HG03025 (cell line): ENCODE measurements around the gene MYO7A.

Source experiments
- ATAC-seq: cut with Tn5 transposase; IDR thresholded peaks from one replicate; pipeline ENCODE4 v1.9.1; 2021; ENCODE audit warnings: mild to moderate bottlenecking, moderate library complexity; ENCODE audit not compliant: unreplicated experiment, low FRiP score

Gene MYO7A

DNA sequence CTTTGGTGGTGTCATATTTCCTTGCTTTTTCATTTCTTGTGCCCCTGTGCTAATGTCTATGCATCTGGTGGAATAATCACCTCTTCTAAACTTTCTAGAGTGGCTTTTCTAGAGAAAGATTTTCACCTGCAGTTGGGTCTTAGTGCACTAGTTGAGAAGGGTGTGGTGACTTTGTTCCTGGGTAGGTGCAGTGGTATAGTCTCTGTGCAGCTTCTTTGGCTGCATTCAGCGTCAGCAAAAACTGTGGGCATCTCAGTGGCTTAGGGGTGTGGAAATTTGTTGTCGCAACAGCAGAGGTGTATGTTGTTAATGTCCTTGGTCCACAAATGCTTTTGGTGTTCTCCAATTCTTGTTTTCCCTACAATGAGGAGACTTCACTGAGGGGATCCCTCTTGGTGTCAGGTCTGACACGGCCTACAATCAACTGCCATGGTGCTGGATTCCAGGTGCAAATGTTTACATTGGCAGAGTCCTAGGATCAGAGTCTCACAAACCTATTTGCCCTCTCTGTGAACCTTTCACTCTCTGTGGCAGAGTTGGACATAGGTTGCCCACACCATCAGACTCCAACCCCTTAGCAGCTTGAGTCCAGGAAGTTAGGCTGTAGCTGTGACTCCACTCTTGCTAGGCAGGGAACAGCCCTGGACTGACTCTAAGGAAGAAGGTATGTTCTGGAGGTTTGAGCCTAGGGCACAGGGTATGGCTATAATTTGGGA is 124.7 kb downstream of the MYO7A start:
- no peak for ATAC-seq

- ATAC-seq, result no peak
These were observed 125.6 kb downstream of the MYO7A start for GRCh38 chr11:77253690-77254089.

GRCh38 chr11:77259641-77260040 is 131.6 kb downstream of the MYO7A start:
- ATAC-seq, result no peak

DNA sequence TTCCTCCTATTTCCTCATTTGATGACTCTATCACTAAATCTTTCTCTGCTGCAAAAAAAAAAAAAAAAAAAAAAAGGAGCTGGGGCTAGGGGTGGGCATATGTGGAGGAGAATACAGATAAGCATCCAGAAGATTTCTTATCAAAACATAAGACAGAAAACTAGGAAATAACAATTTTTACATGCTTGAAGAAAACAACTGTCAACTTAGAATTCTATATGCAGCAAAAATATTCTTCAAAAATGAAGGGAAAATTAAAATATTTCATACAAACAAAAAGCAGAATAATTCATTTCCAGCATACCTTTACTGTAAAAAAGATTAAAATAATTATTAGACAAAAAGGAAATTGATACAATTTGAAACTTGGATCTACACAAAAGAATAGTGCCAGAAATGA is 134.8 kb downstream of the MYO7A start:
- no peak for ATAC-seq
